ENCODE data around the gene GLTP. TPM values are rescaled to one million over a fixed set of nuclear protein-coding genes. Genes with fewer than 3 reads are reported as not detected.
A peak's percentile ranks its signal among the peaks of the same experiment; 100 is the strongest.

The GLTP gene
- total RNA-seq, 2 donors from 2014 or later = 15.2 to 20.9 TPM

DNA sequence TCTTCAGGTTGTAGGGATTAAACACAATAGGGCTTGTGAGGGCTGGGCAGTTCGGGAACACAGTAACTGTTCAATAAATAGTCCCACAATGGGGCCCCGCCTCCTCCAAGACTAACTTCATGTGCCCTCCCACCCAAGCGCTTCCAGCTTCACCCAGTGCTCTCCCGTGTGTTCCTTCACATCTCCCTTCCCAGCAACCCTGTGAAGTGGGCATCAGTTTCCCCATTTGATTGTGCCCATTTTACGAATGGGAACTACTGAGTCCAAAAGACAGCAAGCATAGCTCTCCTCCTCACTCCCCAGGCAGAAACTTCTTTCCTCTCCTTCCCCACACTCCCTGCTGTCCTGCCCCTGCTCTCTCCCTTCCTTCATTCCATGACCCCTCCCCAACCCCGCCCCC lies 40.9 kb downstream of the GLTP start:
- 40 to 77% methylated on average over 1 to 5 of the region's 6 CpGs for WGBS, 2 experiments (ENCODE audit: insufficient coverage in 1 of 2, insufficient read length in 1 of 2)

DNA sequence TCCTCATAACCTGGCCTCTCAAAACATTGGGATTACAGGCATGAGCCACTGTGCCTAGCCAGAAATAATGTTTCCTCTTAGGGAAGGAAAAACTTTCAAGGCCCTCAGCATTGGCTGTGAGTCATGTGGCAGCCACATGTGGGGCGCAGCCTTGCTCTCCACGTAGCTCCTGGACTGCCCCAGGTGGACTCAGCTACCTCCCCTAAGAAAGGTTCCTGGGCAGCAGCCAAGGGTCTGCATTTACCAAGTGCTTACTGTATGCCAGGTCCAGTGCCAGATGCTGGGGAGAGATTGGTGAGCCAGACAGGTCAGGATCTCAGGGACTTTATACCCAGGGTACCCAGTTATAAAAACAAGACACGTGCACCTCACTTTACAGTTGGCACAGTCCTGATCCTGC lies 43.4 kb downstream of the GLTP start:
- DNase-seq = peak; percentile 54
- TF ChIP-seq, protein P1, sequence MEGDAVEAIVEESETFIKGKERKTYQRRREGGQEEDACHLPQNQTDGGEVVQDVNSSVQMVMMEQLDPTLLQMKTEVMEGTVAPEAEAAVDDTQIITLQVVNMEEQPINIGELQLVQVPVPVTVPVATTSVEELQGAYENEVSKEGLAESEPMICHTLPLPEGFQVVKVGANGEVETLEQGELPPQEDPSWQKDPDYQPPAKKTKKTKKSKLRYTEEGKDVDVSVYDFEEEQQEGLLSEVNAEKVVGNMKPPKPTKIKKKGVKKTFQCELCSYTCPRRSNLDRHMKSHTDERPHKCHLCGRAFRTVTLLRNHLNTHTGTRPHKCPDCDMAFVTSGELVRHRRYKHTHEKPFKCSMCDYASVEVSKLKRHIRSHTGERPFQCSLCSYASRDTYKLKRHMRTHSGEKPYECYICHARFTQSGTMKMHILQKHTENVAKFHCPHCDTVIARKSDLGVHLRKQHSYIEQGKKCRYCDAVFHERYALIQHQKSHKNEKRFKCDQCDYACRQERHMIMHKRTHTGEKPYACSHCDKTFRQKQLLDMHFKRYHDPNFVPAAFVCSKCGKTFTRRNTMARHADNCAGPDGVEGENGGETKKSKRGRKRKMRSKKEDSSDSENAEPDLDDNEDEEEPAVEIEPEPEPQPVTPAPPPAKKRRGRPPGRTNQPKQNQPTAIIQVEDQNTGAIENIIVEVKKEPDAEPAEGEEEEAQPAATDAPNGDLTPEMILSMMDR (conservative IDR thresholded peaks at IDR 0.05) = no peak
- Mint-ChIP-seq H3K27ac (no peak overlapping the region), H3K4me3 (no peak overlapping the region), H3K9me3 (no peaks in the 10 kb centered on the region), H3K27me3 (ENCODE audit: insufficient read depth) (no peaks in the 10 kb centered on the region), H3K4me1 (peaks cover 15% of the 10 kb centered on the region), H3K36me3 (ENCODE audit: low read depth) (no peaks in the 10 kb centered on the region)
- Histone ChIP-seq H3K9me3 (ENCODE audit: control insufficient read depth, low read length) (no peaks in the 10 kb centered on the region), H3K4me3 (ENCODE audit: low read length) (no peak overlapping the region), H3K27ac (ENCODE audit: low read depth, low read length) (no peak overlapping the region), H3K4me1 (ENCODE audit: control insufficient read depth, insufficient read depth, low read length) (no peaks in the 10 kb centered on the region), H3K36me3 (ENCODE audit: control insufficient read depth, insufficient read depth, low read length) (no peaks in the 10 kb centered on the region), H3K27me3 (ENCODE audit: control insufficient read depth, insufficient read depth, low read length, poor library complexity, severe bottlenecking) (no peaks in the 10 kb centered on the region), H3K9ac (ENCODE audit: extremely low read depth, low read length, poor library complexity, severe bottlenecking) (no peak overlapping the region)
- 80 to 90% methylated on average over 3 of the region's 3 CpGs for WGBS, 2 experiments (ENCODE audit: insufficient coverage in 1 of 2, insufficient read length in 1 of 2)

More for the DNA sequence above, 40.9 kb downstream of the GLTP start:
- Histone ChIP-seq H3K9ac (ENCODE audit: extremely low read depth, low read length, poor library complexity, severe bottlenecking) (no peak overlapping the region), H3K27me3 (ENCODE audit: control insufficient read depth, insufficient read depth, low read length, poor library complexity, severe bottlenecking) (no peaks in the 10 kb centered on the region), H3K27ac (ENCODE audit: low read depth, low read length) (no peak overlapping the region), H3K4me1 (ENCODE audit: control insufficient read depth, insufficient read depth, low read length) (no peaks in the 10 kb centered on the region), H3K9me3 (ENCODE audit: control insufficient read depth, low read length) (no peaks in the 10 kb centered on the region), H3K4me3 (ENCODE audit: low read length) (no peak overlapping the region), H3K36me3 (ENCODE audit: control insufficient read depth, insufficient read depth, low read length) (no peaks in the 10 kb centered on the region)
- TF ChIP-seq, protein P1 (conservative IDR thresholded peaks at IDR 0.05) = no peak
- Mint-ChIP-seq H3K36me3 (ENCODE audit: low read depth) (no peaks in the 10 kb centered on the region), H3K4me1 (peaks cover 9% of the 10 kb centered on the region), H3K27ac (no peak overlapping the region), H3K9me3 (no peaks in the 10 kb centered on the region), H3K27me3 (ENCODE audit: insufficient read depth) (no peaks in the 10 kb centered on the region), H3K4me3 (no peak overlapping the region)
- no peak for DNase-seq

DNA sequence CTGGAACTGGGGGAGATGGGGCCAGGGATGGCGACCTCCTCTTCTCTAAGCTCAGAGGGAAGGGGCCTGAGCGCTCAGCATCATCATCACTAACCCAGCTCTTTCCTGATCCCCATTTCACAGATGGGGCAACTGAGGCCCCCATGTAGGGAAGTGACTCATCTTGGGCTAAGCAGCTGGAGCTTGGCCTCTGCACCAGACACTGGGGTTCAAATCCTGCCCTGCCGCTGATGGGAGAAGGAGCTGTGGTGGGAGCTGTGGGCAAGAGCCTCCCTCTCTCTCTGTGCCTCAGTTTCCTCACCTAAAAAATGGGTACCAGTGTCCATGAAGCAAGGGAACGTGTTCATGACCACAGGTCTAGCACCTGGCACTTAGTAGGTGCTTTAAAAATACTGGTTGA lies 44.5 kb downstream of the GLTP start:
- H3K27me3 ChIP-seq (ENCODE audit: control insufficient read depth, insufficient read depth, low read length, poor library complexity, severe bottlenecking) = no peaks in the 10 kb centered on the region
- no peak overlapping the region for H3K4me3 ChIP-seq (ENCODE audit: low read length)
- H3K9me3 Mint-ChIP-seq = no peaks in the 10 kb centered on the region
- no peaks in the 10 kb centered on the region for H3K36me3 Mint-ChIP-seq (ENCODE audit: low read depth)
- H3K4me1 ChIP-seq (ENCODE audit: control insufficient read depth, insufficient read depth, low read length) = no peaks in the 10 kb centered on the region
- H3K9ac ChIP-seq (ENCODE audit: extremely low read depth, low read length, poor library complexity, severe bottlenecking) = no peak overlapping the region
- no peak overlapping the region for H3K4me3 Mint-ChIP-seq
- peaks cover 19% of the 10 kb centered on the region for H3K4me1 Mint-ChIP-seq
- H3K27ac Mint-ChIP-seq = no peak overlapping the region
- 87 to 92% methylated on average over 4 of the region's 4 CpGs for WGBS, 2 experiments (ENCODE audit: insufficient coverage in 1 of 2, insufficient read length in 1 of 2)
- H3K36me3 ChIP-seq (ENCODE audit: control insufficient read depth, insufficient read depth, low read length) = no peaks in the 10 kb centered on the region
- H3K27ac ChIP-seq (ENCODE audit: low read depth, low read length) = no peak overlapping the region
- TF ChIP-seq, protein P1 (conservative IDR thresholded peaks at IDR 0.05) = no peak
- no peaks in the 10 kb centered on the region for H3K9me3 ChIP-seq (ENCODE audit: control insufficient read depth, low read length)
- H3K27me3 Mint-ChIP-seq (ENCODE audit: insufficient read depth) = no peaks in the 10 kb centered on the region
- DNase-seq = peak; percentile 44
